Neural progenitor cell (in vitro differentiated cells): ENCODE results near the gene CCDC177. TPM values are rescaled to one million over a fixed set of nuclear protein-coding genes. Genes with fewer than 3 reads are reported as not detected.

Source experiments
- DNase-seq: peaks from one replicate; pipeline ENCODE4 v3.0.0-alpha.2; 2016; ENCODE audit warnings: low spot score
- H2AFZ ChIP-seq: fragments of 200-600 bp; sonication (generic); replicated peaks from 2 replicates; pipeline ENCODE4 v1.6.1; 2016; ENCODE audit warnings: antibody characterized with exemption
- H3F3A ChIP-seq: fragments of 200-600 bp; sonication (generic); 2 replicates; pipeline ENCODE4 v1.6.1; 2016; ENCODE audit warnings: antibody characterized with exemption, low read depth
- H3K27ac ChIP-seq: fragments of 200-600 bp; sonication (generic); 2 replicates; pipeline ENCODE4 v1.5.1; 2016; ENCODE audit warnings: mild to moderate bottlenecking
- H3K27me3 ChIP-seq: fragments of 200-600 bp; sonication (generic); 2 replicates; pipeline ENCODE4 v1.6.1; 2016; ENCODE audit warnings: mild to moderate bottlenecking, moderate library complexity
- H3K36me3 ChIP-seq: fragments of 200-600 bp; sonication (generic); 2 replicates; pipeline ENCODE4 v1.5.1; 2016
- H3K4me1 ChIP-seq: fragments of 200-600 bp; sonication (generic); 2 replicates; pipeline ENCODE4 v1.6.1; 2016; ENCODE audit warnings: mixed run types
- H3K4me2 ChIP-seq: fragments of 200-600 bp; sonication (generic); 2 replicates; pipeline ENCODE4 v1.6.1; 2016
- H3K4me3 ChIP-seq: fragments of 200-600 bp; sonication (generic); 2 replicates; pipeline ENCODE4 v1.5.1; 2016
- H3K79me2 ChIP-seq: fragments of 200-600 bp; sonication (generic); 2 replicates; pipeline ENCODE4 v1.6.1; 2016; ENCODE audit warnings: low read depth
- H3K9ac ChIP-seq: fragments of 200-600 bp; sonication (generic); 2 replicates; pipeline ENCODE4 v1.6.1; 2016
- H3K9me3 ChIP-seq: fragments of 200-600 bp; sonication (generic); 2 replicates; pipeline ENCODE4 v1.5.1; 2016; ENCODE audit warnings: low read depth
- H4K20me1 ChIP-seq: fragments of 200-600 bp; sonication (generic); 2 replicates; pipeline ENCODE4 v1.6.1; 2016; ENCODE audit warnings: low read depth
- H3K27ac Mint-ChIP-seq: 3 replicates; pipeline ENCODE4 v1.8.0; 2021; ENCODE audit warnings: mixed read lengths
- H3K27me3 Mint-ChIP-seq: 2 replicates; pipeline ENCODE4 v1.8.0; 2022; ENCODE audit warnings: low read depth, mild to moderate bottlenecking, inconsistent platforms, moderate library complexity, mixed read lengths; ENCODE audit not compliant: insufficient read depth
- H3K36me3 Mint-ChIP-seq: 3 replicates; pipeline ENCODE4 v1.8.0; 2021; ENCODE audit warnings: mixed read lengths
- H3K4me1 Mint-ChIP-seq: 3 replicates; pipeline ENCODE4 v1.8.0; 2021; ENCODE audit warnings: mixed read lengths
- H3K4me3 Mint-ChIP-seq: 3 replicates; pipeline ENCODE4 v1.8.0; 2021; ENCODE audit warnings: mild to moderate bottlenecking, moderate library complexity, mixed read lengths
- H3K9me3 Mint-ChIP-seq: 3 replicates; pipeline ENCODE4 v1.8.0; 2020; ENCODE audit warnings: mixed read lengths
- EZH2 ChIP-seq: fragments of 200-600 bp; sonication (generic); IDR thresholded peaks from 2 replicates; pipeline ENCODE4 v1.6.1; 2017; ENCODE audit warnings: antibody characterized with exemption, mild to moderate bottlenecking, moderate library complexity
- EZH2phosphoT487 ChIP-seq: fragments of 200-600 bp; sonication (generic); IDR thresholded peaks from 2 replicates; pipeline ENCODE4 v1.6.1; 2017; ENCODE audit warnings: antibody characterized with exemption
- total RNA-seq: library from RNA; depleted of rRNA; stranded (reverse); fragments of >200 nt; gene quantifications from 2 replicates; pipeline ENCODE4 v1.2.3, GENCODE V29; 2015; ENCODE audit warnings: low replicate concordance
- TF ChIP-seq, protein P1 (sequence below): fragments of 200-600 bp; sonication (generic); IDR thresholded peaks from 2 replicates; pipeline ENCODE4 v1.5.1; 2017; ENCODE audit warnings: antibody characterized with exemption, mild to moderate bottlenecking

Gene CCDC177
- total RNA-seq, 1 donor from 2014 or later, result 8.6 TPM

DNA sequence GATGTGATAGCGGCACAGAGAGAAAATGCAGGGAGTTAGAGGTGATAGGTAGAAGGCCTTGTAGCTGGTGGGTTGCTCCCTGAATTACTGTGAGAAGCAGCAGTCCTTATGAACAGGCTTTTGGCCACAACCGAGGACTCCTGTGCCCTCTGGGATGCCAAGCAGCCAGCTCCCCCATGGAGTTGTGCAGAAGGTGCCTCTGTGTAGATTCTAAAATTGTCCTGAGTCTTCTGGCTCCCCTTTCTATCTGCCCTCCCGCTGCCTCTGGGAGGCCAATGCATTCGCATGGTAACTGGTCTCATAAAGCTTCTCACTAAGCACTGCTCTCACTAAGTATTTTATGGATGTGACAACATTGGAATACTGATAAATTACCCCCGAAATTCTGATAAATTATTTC is 20.7 kb upstream of the CCDC177 start:
- Histone ChIP-seq H2AFZ (no peak overlapping the region), H3K4me2 (no peak overlapping the region), H3K9me3 (no peaks in the 10 kb centered on the region), H3F3A (peaks cover 24% of the 10 kb centered on the region), H3K79me2 (no peaks in the 10 kb centered on the region), H3K27me3 (no peaks in the 10 kb centered on the region), H4K20me1 (no peaks in the 10 kb centered on the region), H3K4me1 (peaks cover 23% of the 10 kb centered on the region), H3K27ac (no peak overlapping the region), H3K36me3 (no peaks in the 10 kb centered on the region), H3K9ac (no peak overlapping the region), H3K4me3 (no peak overlapping the region)
- H3K4me3 Mint-ChIP-seq, result no peak overlapping the region
- TF ChIP-seq, protein P1, sequence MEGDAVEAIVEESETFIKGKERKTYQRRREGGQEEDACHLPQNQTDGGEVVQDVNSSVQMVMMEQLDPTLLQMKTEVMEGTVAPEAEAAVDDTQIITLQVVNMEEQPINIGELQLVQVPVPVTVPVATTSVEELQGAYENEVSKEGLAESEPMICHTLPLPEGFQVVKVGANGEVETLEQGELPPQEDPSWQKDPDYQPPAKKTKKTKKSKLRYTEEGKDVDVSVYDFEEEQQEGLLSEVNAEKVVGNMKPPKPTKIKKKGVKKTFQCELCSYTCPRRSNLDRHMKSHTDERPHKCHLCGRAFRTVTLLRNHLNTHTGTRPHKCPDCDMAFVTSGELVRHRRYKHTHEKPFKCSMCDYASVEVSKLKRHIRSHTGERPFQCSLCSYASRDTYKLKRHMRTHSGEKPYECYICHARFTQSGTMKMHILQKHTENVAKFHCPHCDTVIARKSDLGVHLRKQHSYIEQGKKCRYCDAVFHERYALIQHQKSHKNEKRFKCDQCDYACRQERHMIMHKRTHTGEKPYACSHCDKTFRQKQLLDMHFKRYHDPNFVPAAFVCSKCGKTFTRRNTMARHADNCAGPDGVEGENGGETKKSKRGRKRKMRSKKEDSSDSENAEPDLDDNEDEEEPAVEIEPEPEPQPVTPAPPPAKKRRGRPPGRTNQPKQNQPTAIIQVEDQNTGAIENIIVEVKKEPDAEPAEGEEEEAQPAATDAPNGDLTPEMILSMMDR, result no peak
- TF ChIP-seq EZH2, result no peak
- TF ChIP-seq EZH2phosphoT487, result no peak
- peaks cover 7% of the 10 kb centered on the region for H3K27me3 Mint-ChIP-seq
- no peaks in the 10 kb centered on the region for H3K9me3 Mint-ChIP-seq
- H3K27ac Mint-ChIP-seq, result no peak overlapping the region
- H3K4me1 Mint-ChIP-seq, result peaks cover 31% of the 10 kb centered on the region
- no peaks in the 10 kb centered on the region for H3K36me3 Mint-ChIP-seq
- no peak for DNase-seq

DNA sequence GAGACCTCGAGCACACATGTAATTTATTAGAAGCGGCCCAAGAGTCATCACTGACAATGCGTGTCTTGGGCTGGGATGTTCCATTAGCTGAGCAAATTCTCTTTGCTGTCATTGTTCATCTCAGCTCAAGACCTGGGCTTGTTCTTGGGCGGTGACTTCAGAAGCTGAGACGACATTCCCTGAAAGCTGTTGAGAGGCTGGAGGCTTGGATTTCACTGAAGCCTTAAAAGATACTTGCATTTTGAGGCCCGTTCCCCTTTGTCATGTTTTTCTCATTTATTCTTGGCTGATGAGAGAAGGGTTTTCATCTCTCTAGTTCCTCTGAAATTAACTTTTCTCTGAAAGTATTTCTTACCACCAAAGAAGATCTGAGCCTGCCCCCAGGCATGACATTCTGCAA is 20.2 kb upstream of the CCDC177 start:
- Histone ChIP-seq H3K27ac (no peak overlapping the region), H3K27me3 (no peaks in the 10 kb centered on the region), H4K20me1 (no peaks in the 10 kb centered on the region), H3K9ac (no peak overlapping the region), H3K36me3 (no peaks in the 10 kb centered on the region), H2AFZ (no peak overlapping the region), H3K4me3 (no peak overlapping the region), H3K9me3 (no peaks in the 10 kb centered on the region), H3K4me2 (no peak overlapping the region), H3K79me2 (no peaks in the 10 kb centered on the region), H3K4me1 (peaks cover 23% of the 10 kb centered on the region), H3F3A (peaks cover 24% of the 10 kb centered on the region)
- Mint-ChIP-seq H3K4me1 (peaks cover 31% of the 10 kb centered on the region), H3K4me3 (no peak overlapping the region), H3K27ac (no peak overlapping the region), H3K36me3 (no peaks in the 10 kb centered on the region), H3K9me3 (no peaks in the 10 kb centered on the region), H3K27me3 (peaks cover 7% of the 10 kb centered on the region)
- no peak for DNase-seq
- TF ChIP-seq EZH2, result no peak
- no peak for TF ChIP-seq EZH2phosphoT487
- TF ChIP-seq, protein P1, result no peak

DNA sequence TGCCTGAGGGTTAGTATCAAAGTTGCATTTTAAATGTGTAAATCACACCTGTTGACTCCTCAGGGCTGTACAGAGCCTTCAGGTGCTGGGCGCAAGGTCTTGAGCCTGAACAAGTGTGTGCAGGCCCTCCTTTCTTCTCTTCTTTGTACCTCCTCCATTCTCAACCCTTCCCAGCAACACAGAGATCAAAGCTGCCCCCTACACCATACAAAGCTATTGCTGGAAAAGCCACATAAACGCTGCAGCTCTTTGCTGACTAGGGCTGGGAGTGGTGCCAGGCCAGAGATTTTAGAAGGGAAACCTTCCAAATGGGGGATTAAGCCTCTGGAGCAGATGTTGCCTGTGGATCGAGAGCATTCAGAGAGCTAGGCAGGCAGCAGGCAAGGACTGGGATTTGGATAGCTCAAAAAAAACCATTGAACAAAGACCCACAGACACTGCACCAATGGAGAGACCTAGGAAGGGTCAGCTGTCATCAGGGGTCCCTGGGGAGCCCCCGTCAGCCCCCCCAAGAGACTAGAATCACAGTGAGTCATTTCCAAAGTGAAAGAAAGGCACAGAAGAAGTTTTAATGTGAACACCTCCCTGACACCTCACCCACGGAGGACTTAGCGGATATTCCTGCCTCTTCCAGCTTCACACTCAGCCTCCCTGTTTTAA is 18.5 kb upstream of the CCDC177 start:
- Mint-ChIP-seq H3K27ac (peak overlapping the region; percentile 95), H3K27me3 (peaks cover 9% of the 10 kb centered on the region), H3K4me1 (peaks cover 31% of the 10 kb centered on the region), H3K9me3 (no peaks in the 10 kb centered on the region), H3K36me3 (peaks cover 5% of the 10 kb centered on the region), H3K4me3 (no peak overlapping the region)
- H4K20me1 ChIP-seq, result no peaks in the 10 kb centered on the region
- TF ChIP-seq EZH2phosphoT487 (no peak), EZH2 (no peak)
- TF ChIP-seq, protein P1, result no peak
- no peaks in the 10 kb centered on the region for H3K79me2 ChIP-seq
- H3K4me2 ChIP-seq, result peak overlapping the region; percentile 59
- no peaks in the 10 kb centered on the region for H3K27me3 ChIP-seq
- no peak overlapping the region for H3K4me3 ChIP-seq
- DNase-seq, result peak; percentile 72
- H2AFZ ChIP-seq, result no peak overlapping the region
- H3K27ac ChIP-seq, result peak overlapping the region; percentile 90
- no peak overlapping the region for H3K9ac ChIP-seq
- peaks cover 23% of the 10 kb centered on the region for H3K4me1 ChIP-seq
- no peaks in the 10 kb centered on the region for H3K36me3 ChIP-seq
- H3K9me3 ChIP-seq, result no peaks in the 10 kb centered on the region
- peaks cover 24% of the 10 kb centered on the region for H3F3A ChIP-seq
